WTC11 (cell line): ENCODE data around the gene ANGEL2. TPM values are rescaled to one million over a fixed set of nuclear protein-coding genes. Genes with fewer than 3 reads are reported as not detected.
A peak's percentile ranks its signal among the peaks of the same experiment; 100 is the strongest.

Experiments
- AR ChIP-seq: fragments of 250-450 bp; sonication (Bioruptor Pico); IDR thresholded peaks from 2 replicates; pipeline ENCODE4 v1.9.0; 2021; ENCODE audit warnings: mild to moderate bottlenecking
- ARID4B ChIP-seq: sonication (generic); formaldehyde crosslinking; IDR thresholded peaks from 2 replicates; pipeline ENCODE4 v1.8.0; 2023; ENCODE audit warnings: missing genetic modification reagents, mild to moderate bottlenecking, borderline replicate concordance
- ATF1 ChIP-seq: sonication (generic); formaldehyde crosslinking; IDR thresholded peaks from 2 replicates; pipeline ENCODE4 v1.8.1; 2023; ENCODE audit warnings: mild to moderate bottlenecking, moderate library complexity, missing genetic modification reagents
- E2F5 ChIP-seq: sonication (generic); formaldehyde crosslinking; IDR thresholded peaks from 2 replicates; pipeline ENCODE4 v1.8.1; 2022; ENCODE audit warnings: mild to moderate bottlenecking, moderate library complexity, missing genetic modification reagents
- GABPB1 ChIP-seq: sonication (generic); formaldehyde crosslinking; IDR thresholded peaks from 2 replicates; pipeline ENCODE4 v1.8.1; 2023; ENCODE audit warnings: mild to moderate bottlenecking, missing genetic modification reagents
- GTF2I ChIP-seq: fragments of 250-450 bp; sonication (Bioruptor Pico); conservative IDR thresholded peaks from 2 replicates; pipeline ENCODE4 v1.4.0; 2021; ENCODE audit warnings: mild to moderate bottlenecking
- IRF2 ChIP-seq: sonication (generic); formaldehyde crosslinking; IDR thresholded peaks from 2 replicates; pipeline ENCODE4 v1.8.0; 2022; ENCODE audit warnings: low read depth, missing genetic modification reagents, borderline replicate concordance
- PRRX2 ChIP-seq: fragments of 250-450 bp; sonication (Bioruptor Pico); IDR thresholded peaks from 2 replicates; pipeline ENCODE4 v1.8.0; 2021; ENCODE audit warnings: mild to moderate bottlenecking
- SMAD3 ChIP-seq: sonication (generic); formaldehyde crosslinking; IDR thresholded peaks from 2 replicates; pipeline ENCODE4 v1.8.0; 2022; ENCODE audit warnings: missing genetic modification reagents, mild to moderate bottlenecking, borderline replicate concordance
- STAT6 ChIP-seq: sonication (generic); formaldehyde crosslinking; conservative IDR thresholded peaks from 2 replicates; pipeline ENCODE4 v1.8.1; 2023; ENCODE audit warnings: mild to moderate bottlenecking, low read depth, missing genetic modification reagents, moderate library complexity
- TEAD1 ChIP-seq: sonication (generic); formaldehyde crosslinking; IDR thresholded peaks from 2 replicates; pipeline ENCODE4 v1.8.0; 2022; ENCODE audit warnings: mild to moderate bottlenecking, missing genetic modification reagents
- USF1 ChIP-seq: sonication (generic); formaldehyde crosslinking; IDR thresholded peaks from 2 replicates; pipeline ENCODE4 v1.8.0; 2022; ENCODE audit warnings: mild to moderate bottlenecking, missing genetic modification reagents
- ZBTB21 ChIP-seq: sonication (generic); formaldehyde crosslinking; IDR thresholded peaks from 2 replicates; pipeline ENCODE4 v1.8.1; 2023; ENCODE audit warnings: mild to moderate bottlenecking, missing genetic modification reagents, borderline replicate concordance
- ZBTB43 ChIP-seq: sonication (generic); formaldehyde crosslinking; IDR thresholded peaks from 2 replicates; pipeline ENCODE4 v1.8.1; 2023; ENCODE audit warnings: mild to moderate bottlenecking, missing genetic modification reagents
- ZMAT4 ChIP-seq: fragments of 250-450 bp; sonication (Bioruptor Pico); IDR thresholded peaks from 2 replicates; pipeline ENCODE4 v1.9.0; 2021; ENCODE audit warnings: mild to moderate bottlenecking
- ZNF423 ChIP-seq: fragments of 250-450 bp; sonication (Bioruptor Pico); IDR thresholded peaks from 2 replicates; pipeline ENCODE4 v2.1.2; 2022; ENCODE audit warnings: mild to moderate bottlenecking, moderate library complexity
- total RNA-seq: library from RNA; stranded (reverse); gene quantifications from 3 replicates; pipeline ENCODE4 v1.2.3, GENCODE V29; 2021
- TF ChIP-seq, protein P1 (sequence below): sonication (generic); formaldehyde crosslinking; IDR thresholded peaks from 2 replicates; pipeline ENCODE4 v1.8.1; 2022; ENCODE audit warnings: low read depth, mild to moderate bottlenecking, moderate library complexity, missing genetic modification reagents, borderline replicate concordance
- TF ChIP-seq, protein P2 (sequence below): sonication (generic); formaldehyde crosslinking; conservative IDR thresholded peaks from 2 replicates; pipeline ENCODE4 v1.8.1; 2022; ENCODE audit warnings: mild to moderate bottlenecking, missing genetic modification reagents
- TF ChIP-seq, protein P3 (sequence below): sonication (generic); formaldehyde crosslinking; IDR thresholded peaks from 2 replicates; pipeline ENCODE4 v1.8.0; 2022; ENCODE audit warnings: mild to moderate bottlenecking, missing genetic modification reagents

Gene ANGEL2
- total RNA-seq, 1 experiment from 2014 or later: 38.6 TPM

DNA sequence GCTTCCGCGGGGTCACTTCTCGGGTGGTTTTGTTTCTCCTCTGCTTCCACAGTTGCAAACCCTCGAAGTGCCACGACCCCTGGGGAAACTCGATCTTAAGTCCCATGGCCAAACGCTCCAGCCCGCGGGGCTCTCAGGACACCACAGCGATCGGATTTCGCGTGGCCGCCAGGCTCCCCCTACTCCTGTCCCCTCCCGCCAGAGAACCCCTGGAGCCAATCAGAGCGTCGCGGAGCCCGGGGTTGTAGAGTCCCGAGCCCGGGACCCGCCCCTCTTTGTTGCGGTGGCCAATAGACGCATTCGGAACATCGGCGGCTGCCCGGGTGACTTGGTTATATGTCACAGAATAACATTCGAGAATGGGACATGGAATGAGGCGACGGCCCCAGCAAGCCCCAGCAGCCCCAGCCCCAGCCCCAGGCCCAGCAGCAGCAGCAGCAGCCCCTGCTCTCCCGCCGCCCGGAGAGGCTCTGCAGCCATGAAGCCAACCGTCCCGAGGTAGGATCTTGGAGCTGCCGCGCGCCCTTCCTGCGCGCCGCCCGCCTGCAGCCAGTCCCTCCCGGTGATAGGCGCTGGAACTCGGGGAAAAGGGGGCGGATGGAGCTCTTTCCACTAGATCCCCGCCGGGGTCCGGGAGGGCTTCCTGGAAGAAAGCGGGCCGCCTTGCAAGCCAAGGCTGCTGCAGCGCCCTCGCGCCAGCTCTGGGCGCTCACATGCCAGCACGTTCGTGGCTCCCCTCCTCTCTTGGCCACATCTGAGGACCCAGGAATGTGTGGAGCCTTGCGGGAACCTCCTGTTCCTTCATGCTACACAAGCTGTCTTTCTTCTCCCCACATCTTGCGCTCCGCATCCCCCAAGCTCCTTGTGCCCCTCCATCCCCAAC lies 65.2 kb downstream of the ANGEL2 start, which contains the start of gene VASH2 (continued):
- TF ChIP-seq ARID4B (CRISPR knock-in tag): no peak
- no peak for TF ChIP-seq ATF1 (CRISPR knock-in tag)
- TF ChIP-seq GTF2I (CRISPR knock-in tag): no peak
- TF ChIP-seq, protein P1, sequence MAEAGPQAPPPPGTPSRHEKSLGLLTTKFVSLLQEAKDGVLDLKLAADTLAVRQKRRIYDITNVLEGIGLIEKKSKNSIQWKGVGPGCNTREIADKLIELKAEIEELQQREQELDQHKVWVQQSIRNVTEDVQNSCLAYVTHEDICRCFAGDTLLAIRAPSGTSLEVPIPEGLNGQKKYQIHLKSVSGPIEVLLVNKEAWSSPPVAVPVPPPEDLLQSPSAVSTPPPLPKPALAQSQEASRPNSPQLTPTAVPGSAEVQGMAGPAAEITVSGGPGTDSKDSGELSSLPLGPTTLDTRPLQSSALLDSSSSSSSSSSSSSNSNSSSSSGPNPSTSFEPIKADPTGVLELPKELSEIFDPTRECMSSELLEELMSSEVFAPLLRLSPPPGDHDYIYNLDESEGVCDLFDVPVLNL (CRISPR knock-in tag): no peak
- TF ChIP-seq, protein P2, sequence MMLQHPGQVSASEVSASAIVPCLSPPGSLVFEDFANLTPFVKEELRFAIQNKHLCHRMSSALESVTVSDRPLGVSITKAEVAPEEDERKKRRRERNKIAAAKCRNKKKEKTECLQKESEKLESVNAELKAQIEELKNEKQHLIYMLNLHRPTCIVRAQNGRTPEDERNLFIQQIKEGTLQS (CRISPR knock-in tag): no peak
- no peak for TF ChIP-seq USF1 (CRISPR knock-in tag)
- no peak for TF ChIP-seq ZMAT4
- TF ChIP-seq SMAD3: peak; percentile 79; the same call in 1 of the 2 replicates
- no peak for TF ChIP-seq STAT6 (CRISPR knock-in tag)
- TF ChIP-seq IRF2 (CRISPR knock-in tag): no peak
- 0 out of 2 replicates have a peak, but pooled peaks have one; percentile 65 for TF ChIP-seq ZBTB21 (CRISPR knock-in tag)
- TF ChIP-seq GABPB1 (CRISPR knock-in tag): no peak
- no peak for TF ChIP-seq PRRX2
- TF ChIP-seq TEAD1 (CRISPR knock-in tag): no peak; the same call in 1 of the 2 replicates
- TF ChIP-seq, protein P3, sequence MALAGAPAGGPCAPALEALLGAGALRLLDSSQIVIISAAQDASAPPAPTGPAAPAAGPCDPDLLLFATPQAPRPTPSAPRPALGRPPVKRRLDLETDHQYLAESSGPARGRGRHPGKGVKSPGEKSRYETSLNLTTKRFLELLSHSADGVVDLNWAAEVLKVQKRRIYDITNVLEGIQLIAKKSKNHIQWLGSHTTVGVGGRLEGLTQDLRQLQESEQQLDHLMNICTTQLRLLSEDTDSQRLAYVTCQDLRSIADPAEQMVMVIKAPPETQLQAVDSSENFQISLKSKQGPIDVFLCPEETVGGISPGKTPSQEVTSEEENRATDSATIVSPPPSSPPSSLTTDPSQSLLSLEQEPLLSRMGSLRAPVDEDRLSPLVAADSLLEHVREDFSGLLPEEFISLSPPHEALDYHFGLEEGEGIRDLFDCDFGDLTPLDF (CRISPR knock-in tag): no peak
- peak; percentile 38; the same call in 1 of the 2 replicates for TF ChIP-seq ZBTB43
- no peak for TF ChIP-seq ZNF423 (CRISPR knock-in tag)
- no peak for TF ChIP-seq E2F5 (CRISPR knock-in tag)
- TF ChIP-seq AR (CRISPR knock-in tag): no peak
